Fibroblast of the aortic adventitia (primary cell): ENCODE measurements around the gene CXCL6. TPM values are rescaled to one million over a fixed set of nuclear protein-coding genes. Genes with fewer than 3 reads are reported as not detected.

Experiments used
- DNase-seq: peaks from one replicate; pipeline ENCODE4 v3.0.0-alpha.2; 2010; ENCODE audit warnings: low read depth
- H3K4me3 ChIP-seq: 2 replicates; pipeline ENCODE4 v1.5.1; 2011; ENCODE audit warnings: low read depth, mild to moderate bottlenecking, control low read depth, low read length, moderate library complexity
- total RNA-seq: library from RNA; depleted of rRNA; stranded (reverse); fragments of >200 nt; gene quantifications from 2 replicates; pipeline ENCODE4 v1.2.3, GENCODE V29; 2012; ENCODE audit warnings: low replicate concordance
- TF ChIP-seq, protein P1 (sequence below): IDR thresholded peaks from 2 replicates; pipeline ENCODE4 v1.5.1; 2011; ENCODE audit warnings: mild to moderate bottlenecking, low read length, control low read depth, inconsistent platforms; ENCODE audit not compliant: insufficient read depth

Gene CXCL6
- total RNA-seq: 1.4 and 19.0 TPM in 2 replicates

DNA sequence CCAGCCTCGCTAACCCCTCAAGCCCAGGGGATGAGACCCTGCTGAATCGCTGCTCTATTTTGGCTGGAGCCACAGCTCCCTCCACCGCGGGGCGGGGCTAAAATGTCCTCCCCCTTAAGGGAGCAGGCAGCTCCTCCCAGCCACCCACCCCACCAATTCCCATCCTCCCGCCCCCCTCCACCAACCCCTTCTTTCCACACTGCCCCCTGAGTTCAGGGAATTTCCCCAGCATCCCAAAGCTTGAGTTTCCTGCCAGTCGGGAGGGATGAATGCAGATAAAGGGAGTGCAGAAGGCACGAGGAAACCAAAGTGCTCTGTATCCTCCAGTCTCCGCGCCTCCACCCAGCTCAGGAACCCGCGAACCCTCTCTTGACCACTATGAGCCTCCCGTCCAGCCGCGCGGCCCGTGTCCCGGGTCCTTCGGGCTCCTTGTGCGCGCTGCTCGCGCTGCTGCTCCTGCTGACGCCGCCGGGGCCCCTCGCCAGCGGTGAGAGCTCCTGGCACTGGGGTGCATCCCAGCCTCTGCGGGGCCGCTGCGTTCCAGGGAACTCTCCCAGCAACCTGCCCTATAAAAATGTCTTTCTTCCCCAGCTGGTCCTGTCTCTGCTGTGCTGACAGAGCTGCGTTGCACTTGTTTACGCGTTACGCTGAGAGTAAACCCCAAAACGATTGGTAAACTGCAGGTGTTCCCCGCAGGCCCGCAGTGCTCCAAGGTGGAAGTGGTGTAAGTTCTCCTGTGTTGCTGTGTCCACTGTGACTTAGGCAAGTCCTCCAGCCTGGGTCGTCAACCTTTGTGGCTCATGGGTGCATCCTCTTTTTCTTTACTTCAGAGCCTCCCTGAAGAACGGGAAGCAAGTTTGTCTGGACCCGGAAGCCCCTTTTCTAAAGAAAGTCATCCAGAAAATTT is at the start of gene CXCL6:
Gene CXCL6, plus strand, starts transcription at position 306 of the 907 bp plus-strand sequence. Its CDS starts 73 bp downstream, at position 379.
- DNase-seq: no peak
- H3K4me3 ChIP-seq: peak within 1 kb of the TSS; percentile 63
- TF ChIP-seq, protein P1, sequence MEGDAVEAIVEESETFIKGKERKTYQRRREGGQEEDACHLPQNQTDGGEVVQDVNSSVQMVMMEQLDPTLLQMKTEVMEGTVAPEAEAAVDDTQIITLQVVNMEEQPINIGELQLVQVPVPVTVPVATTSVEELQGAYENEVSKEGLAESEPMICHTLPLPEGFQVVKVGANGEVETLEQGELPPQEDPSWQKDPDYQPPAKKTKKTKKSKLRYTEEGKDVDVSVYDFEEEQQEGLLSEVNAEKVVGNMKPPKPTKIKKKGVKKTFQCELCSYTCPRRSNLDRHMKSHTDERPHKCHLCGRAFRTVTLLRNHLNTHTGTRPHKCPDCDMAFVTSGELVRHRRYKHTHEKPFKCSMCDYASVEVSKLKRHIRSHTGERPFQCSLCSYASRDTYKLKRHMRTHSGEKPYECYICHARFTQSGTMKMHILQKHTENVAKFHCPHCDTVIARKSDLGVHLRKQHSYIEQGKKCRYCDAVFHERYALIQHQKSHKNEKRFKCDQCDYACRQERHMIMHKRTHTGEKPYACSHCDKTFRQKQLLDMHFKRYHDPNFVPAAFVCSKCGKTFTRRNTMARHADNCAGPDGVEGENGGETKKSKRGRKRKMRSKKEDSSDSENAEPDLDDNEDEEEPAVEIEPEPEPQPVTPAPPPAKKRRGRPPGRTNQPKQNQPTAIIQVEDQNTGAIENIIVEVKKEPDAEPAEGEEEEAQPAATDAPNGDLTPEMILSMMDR: no peak

DNA sequence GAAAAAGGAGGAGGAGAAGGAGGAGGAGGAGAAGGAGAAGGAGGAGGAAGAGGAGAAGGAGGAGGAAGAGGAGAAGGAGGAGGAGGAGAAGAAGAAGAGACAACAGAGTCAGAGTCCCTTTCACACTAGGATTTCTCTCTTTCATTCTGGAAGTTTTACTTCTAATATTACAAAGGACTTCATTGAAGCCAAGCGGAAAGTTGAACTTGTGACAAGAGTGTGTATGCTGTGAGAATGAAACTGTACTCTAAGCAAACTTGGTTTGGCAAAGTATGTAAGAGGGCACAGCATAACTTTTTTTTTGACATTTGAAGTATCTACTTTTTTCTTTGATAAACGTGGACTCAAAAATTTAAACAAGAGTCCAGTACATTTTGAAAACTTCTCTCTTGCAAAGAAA is 48.1 kb upstream of the CXCL6 start:
- no peak overlapping the region for H3K4me3 ChIP-seq
- TF ChIP-seq, protein P1: no peak
- no peak for DNase-seq

DNA sequence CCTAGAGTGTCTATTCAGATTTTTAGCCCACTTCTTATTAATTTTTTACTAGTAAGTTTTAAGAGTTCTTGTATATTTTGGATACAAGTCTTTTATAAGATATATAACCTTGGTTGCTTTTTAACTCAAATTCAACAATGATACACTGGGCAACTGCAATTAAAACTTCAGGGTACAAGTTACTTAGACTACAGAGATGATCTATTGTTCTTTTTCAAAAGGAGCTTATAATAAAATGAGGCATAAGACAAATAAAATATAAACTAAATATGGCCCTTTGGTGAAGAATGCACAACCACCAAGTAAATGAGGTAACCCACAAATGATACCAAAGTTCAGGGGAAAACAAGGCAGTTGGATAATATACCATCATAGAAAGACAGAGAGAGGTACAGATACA is 37.6 kb upstream of the CXCL6 start:
- no peak overlapping the region for H3K4me3 ChIP-seq
- no peak for DNase-seq
- TF ChIP-seq, protein P1: no peak

DNA sequence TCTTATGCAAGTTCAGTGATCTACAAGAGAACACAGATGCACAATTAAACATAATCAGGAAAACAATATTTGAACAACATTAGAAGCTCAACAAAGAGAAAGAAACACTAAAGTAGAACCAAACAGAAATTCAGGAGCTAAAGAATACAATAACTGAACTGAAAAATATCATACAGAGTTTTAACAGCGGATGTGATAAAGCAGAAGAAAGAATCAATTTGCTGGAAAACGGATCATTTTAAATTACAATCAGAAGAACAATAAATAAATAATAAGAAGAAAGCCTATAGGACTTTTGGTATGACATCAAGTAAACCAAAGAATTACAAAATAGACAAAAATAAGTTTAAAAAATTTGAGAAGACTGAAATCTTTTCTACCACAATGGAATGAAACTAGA is 36.3 kb upstream of the CXCL6 start:
- H3K4me3 ChIP-seq: no peak overlapping the region
- TF ChIP-seq, protein P1: no peak

DNA sequence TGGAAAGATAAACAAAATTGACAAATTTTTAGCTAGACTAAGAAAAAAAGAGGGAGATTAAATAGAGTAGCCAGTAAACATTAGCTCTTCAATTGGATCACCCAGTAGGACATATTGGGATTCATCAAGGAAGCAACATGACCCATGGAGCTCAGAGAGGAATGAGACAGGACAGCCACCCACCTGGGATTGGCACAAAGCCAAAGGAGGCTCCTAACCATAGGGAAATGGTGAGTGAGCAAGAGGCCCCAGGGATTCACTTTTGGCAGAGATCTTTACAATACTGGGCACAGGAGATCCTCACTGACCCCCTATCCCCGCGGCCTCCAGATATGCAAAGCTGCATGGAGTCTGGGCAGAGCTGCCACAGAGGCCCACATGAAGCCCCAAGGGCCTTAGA is 34.8 kb upstream of the CXCL6 start:
- no peak for DNase-seq
- TF ChIP-seq, protein P1: no peak
- H3K4me3 ChIP-seq: no peak overlapping the region

More for the DNA sequence above, 36.3 kb upstream of the CXCL6 start:
- no peak for DNase-seq

DNA sequence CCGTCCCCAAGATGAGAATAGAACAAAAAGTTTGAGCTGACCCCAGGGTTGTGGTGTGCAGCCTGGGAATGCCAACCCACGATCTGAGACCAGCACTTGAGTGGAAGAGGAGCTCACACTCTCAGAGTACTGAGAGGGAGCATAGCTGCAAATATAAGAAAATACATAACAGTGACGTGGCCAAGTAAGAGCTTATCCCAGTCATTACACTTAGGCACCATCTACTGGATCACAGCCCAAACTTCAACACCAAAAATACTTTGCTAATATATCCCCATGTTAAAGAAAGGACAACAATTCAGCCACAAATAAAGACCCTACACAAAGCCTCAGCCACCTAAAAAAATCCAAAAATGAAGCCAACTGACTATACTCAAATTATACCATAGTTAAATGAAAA is 33.3 kb upstream of the CXCL6 start:
- DNase-seq: no peak

More for the DNA sequence above, 33.3 kb upstream of the CXCL6 start:
- TF ChIP-seq, protein P1: no peak
- no peak overlapping the region for H3K4me3 ChIP-seq
